ENCODE results near the gene CRIP2. TPM values are rescaled to one million over a fixed set of nuclear protein-coding genes. Genes with fewer than 3 reads are reported as not detected.

Gene CRIP2
- total and polyA plus RNA-seq, 2 of the 8 experiments (the other 6 are each of a cell fraction or from before 2014, with no cell fraction given), result 4.2 to 13.5 TPM

DNA sequence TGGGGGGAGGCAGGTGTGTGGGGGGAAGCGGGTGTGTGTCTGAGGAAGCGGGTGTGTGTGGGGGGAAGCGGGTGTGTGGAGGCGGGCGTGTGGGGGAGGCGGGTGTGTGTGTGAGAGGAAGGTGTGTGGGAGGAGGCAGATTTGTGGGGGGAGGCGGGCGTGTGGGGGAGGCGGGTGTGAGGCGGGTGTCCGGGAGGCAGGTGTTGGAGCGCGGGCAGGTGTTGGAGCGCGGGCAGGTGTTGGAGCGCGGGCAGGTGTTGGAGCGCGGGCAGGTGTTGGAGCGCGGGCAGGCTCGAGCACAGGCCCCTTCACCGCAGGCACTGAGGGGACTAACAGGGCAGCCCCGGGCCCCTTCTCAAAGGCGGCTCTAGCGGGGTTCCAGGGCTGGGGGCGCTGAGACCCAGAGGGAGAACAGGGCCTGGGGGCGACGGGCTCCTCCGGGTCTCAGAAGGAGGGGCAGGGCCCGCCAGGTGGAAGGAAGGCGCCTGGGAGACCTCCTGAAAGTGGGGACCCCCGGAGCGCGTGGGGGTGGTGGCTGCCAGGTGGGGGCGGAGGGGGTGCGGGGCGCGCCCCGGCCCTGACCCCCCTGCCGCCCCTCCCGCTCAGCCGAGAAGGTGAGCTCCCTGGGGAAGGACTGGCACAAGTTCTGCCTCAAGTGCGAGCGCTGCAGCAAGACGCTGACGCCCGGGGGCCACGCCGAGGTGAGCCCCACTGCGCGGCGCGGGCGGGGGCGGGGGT lies 3.2 kb downstream of the CRIP2 start:
- CTCF ChIA-PET (ENCODE audit: partially characterized antibody), result interaction anchor here (0.8 to 1.7 kb wide), 4 partner anchors 8 to 101 kb away, joined by 3 to 6 read pairs (median 4); partner anchors contain the start of gene CRIP1
- Histone ChIP-seq H3K14ac (ENCODE audit: insufficient read length) (no peak overlapping the region), H3K56ac (replicated peaks; ENCODE audit: insufficient read length, low read depth, low read length) (no peak overlapping the region), H3K27ac (ENCODE audit: low read depth, low read length) (no peak overlapping the region), H2BK15ac (ENCODE audit: low read length) (no peak overlapping the region), H2BK20ac (ENCODE audit: low read length) (no peak overlapping the region), H3K4me1 (replicated peaks in 1 of 4; ENCODE audit: control insufficient read depth in 3 of 4, insufficient read depth in 4 of 4, low read length in 3 of 4) (peaks cover 0 to 54% (median 36%) of the 10 kb centered on the region in 4 experiments; a peak in 6 of 7 replicates), H3K79me2 (ENCODE audit: control insufficient read depth in 1 of 2, insufficient read depth in 2 of 2, low read length in 2 of 2) (no peaks in the 10 kb centered on the region), H4K91ac (replicated peaks; ENCODE audit: insufficient read length, low read length) (no peak overlapping the region), H2AFZ (ENCODE audit: low read length) (no peak overlapping the region), H2BK5ac (ENCODE audit: low read depth, low read length) (no peak overlapping the region), H3K18ac (ENCODE audit: extremely low read depth, low read length) (no peak overlapping the region), H3K9me3 (ENCODE audit: insufficient read depth in 2 of 2, low read depth in 1 of 2, low read length in 1 of 2) (no peaks in the 10 kb centered on the region), H3K27me3 (replicated peaks in 1 of 4; ENCODE audit: control insufficient read depth in 3 of 4, extremely low read depth in 1 of 4, insufficient read depth in 3 of 4, low read length in 3 of 4) (peaks cover 54 to 83% (median 73%) of the 10 kb centered on the region in 4 experiments), H4K5ac (ENCODE audit: insufficient read length, low read depth, low read length) (no peak overlapping the region), H3K36me3 (ENCODE audit: control insufficient read depth in 2 of 4, insufficient read depth in 4 of 4, low read length in 3 of 4) (peaks cover 0 to 3% (median 0%) of the 10 kb centered on the region in 4 experiments; a peak in 1 of 8 replicates), H3K4ac (replicated peaks; ENCODE audit: insufficient read length, low read depth, low read length) (no peak overlapping the region), H2BK12ac (ENCODE audit: low read depth, low read length) (no peak overlapping the region), H4K20me1 (replicated peaks in 1 of 2; ENCODE audit: control insufficient read depth in 1 of 2, insufficient read depth in 2 of 2, low read length in 2 of 2) (peaks cover 4 to 14% of the 10 kb centered on the region in 2 experiments), H3K79me1 (ENCODE audit: low read depth, low read length) (no peaks in the 10 kb centered on the region), H3K9ac (replicated peaks in 1 of 4; ENCODE audit: extremely low read depth in 1 of 4, low read depth in 3 of 4, low read length in 3 of 4) (no peak overlapping the region), H2AK5ac (ENCODE audit: low read depth, low read length) (no peak overlapping the region), H3K23me2 (ENCODE audit: low read depth, low read length) (peaks cover 16% of the 10 kb centered on the region; the same call in 1 of the 2 replicates), H2BK120ac (replicated peaks; ENCODE audit: low read depth, low read length) (no peak overlapping the region), H3K23ac (ENCODE audit: insufficient read length) (no peak overlapping the region), H3K4me2 (ENCODE audit: insufficient read depth in 1 of 2, low read depth in 2 of 2, low read length in 2 of 2) (peak overlapping the region; percentile 58 to 72; a peak in 3 of 4 replicates), H4K8ac (ENCODE audit: extremely low read depth, insufficient read depth, low read length) (no peak overlapping the region), H3K4me3 (ENCODE audit: extremely low read depth in 1 of 4, insufficient read depth in 2 of 4, low read depth in 3 of 4, low read length in 4 of 4) (peak overlapping the region in 1 of 4 experiments; percentile 53; a peak in 2 of 8 replicates)
- WGBS, 2 experiments (ENCODE audit: extremely low coverage in 1 of 2, insufficient coverage in 1 of 2, insufficient read length in 1 of 2, insufficient replicate concordance in 2 of 2, low coverage in 1 of 2, low lambda C conversion rate in 2 of 2, missing lambda C conversion rate in 1 of 2), result 14% methylated on average over 12 of the region's 56 CpGs; no CpG with 5 or more reads in 1 of the 2 experiments
- TF ChIP-seq EP300 (IDR thresholded peaks at IDR 0.05; ENCODE audit: borderline replicate concordance in 1 of 2, low read depth in 2 of 2, low read length in 2 of 2) (no peak), YY1 (IDR thresholded peaks at IDR 0.05; ENCODE audit: low read depth, low read length) (no peak), EZH2 (IDR thresholded peaks at IDR 0.05; ENCODE audit: low read depth, low read length, severe bottlenecking) (peak; percentile 85), SUZ12 (IDR thresholded peaks at IDR 0.05; ENCODE audit: low read length) (peak; percentile 86)
- TF ChIP-seq, protein P1, sequence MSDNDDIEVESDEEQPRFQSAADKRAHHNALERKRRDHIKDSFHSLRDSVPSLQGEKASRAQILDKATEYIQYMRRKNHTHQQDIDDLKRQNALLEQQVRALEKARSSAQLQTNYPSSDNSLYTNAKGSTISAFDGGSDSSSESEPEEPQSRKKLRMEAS (IDR thresholded peaks at IDR 0.05), result no peak
- DNase-seq (ENCODE audit: low read depth in 1 of 2, low spot score in 2 of 2) (no peak), FAIRE-seq (no peak)
- POLR2A ChIA-PET (ENCODE audit: partially characterized antibody), result interaction anchor here (1.5 to 2.6 kb wide), 2 partner anchors 8 to 12 kb away, joined by 8 to 9 read pairs; partner anchors contain the start of gene CRIP1
